WTC11 (cell line): ENCODE measurements around the gene DMP1. TPM values are rescaled to one million over a fixed set of nuclear protein-coding genes. Genes with fewer than 3 reads are reported as not detected.
A peak's percentile ranks its signal among the peaks of the same experiment; 100 is the strongest.

Experiments used
- ATAC-seq: fragments of 200-7000 bp; cut with Tn5 transposase; 2 replicates; pipeline ENCODE4 v1.10.0; 2021; ENCODE audit warnings: mild to moderate bottlenecking, moderate library complexity
- CTCF ChIA-PET: fragments of 300-600 bp; sonication (Branson Sonifier 250); formaldehyde crosslinking; loops from one replicate; lab custom pipeline; 2021; ENCODE audit warnings: antibody characterized with exemption; lab: Charles Lee
- POLR2A ChIA-PET: fragments of 350-600 bp; sonication (Branson Sonifier 250); formaldehyde crosslinking; loops from one replicate; lab custom pipeline; 2021; ENCODE audit warnings: antibody characterized with exemption; lab: Charles Lee
- DNase-seq: peaks from one replicate; pipeline ENCODE4 v3.0.0; 2021; ENCODE audit warnings: low spot score
- H3K27ac Mint-ChIP-seq: 2 replicates; pipeline ENCODE4 v1.8.0; 2021; ENCODE audit warnings: mixed read lengths
- H3K27me3 Mint-ChIP-seq: 2 replicates; pipeline ENCODE4 v1.8.0; 2021; ENCODE audit warnings: low read depth, mild to moderate bottlenecking, moderate library complexity, mixed read lengths
- H3K36me3 Mint-ChIP-seq: 2 replicates; pipeline ENCODE4 v1.8.0; 2021; ENCODE audit warnings: mixed read lengths
- H3K4me1 Mint-ChIP-seq: 2 replicates; pipeline ENCODE4 v1.8.0; 2022; ENCODE audit warnings: mixed read lengths
- H3K4me3 Mint-ChIP-seq: 2 replicates; pipeline ENCODE4 v1.8.0; 2021; ENCODE audit warnings: mild to moderate bottlenecking, moderate library complexity, mixed read lengths
- H3K9me3 Mint-ChIP-seq: 2 replicates; pipeline ENCODE4 v1.8.0; 2021; ENCODE audit warnings: mixed read lengths
- GRHL2 ChIP-seq: fragments of 250-450 bp; sonication (Bioruptor Pico); IDR thresholded peaks from 2 replicates; pipeline ENCODE4 v1.8.0; 2022; ENCODE audit warnings: mild to moderate bottlenecking, moderate library complexity; ENCODE audit not compliant: insufficient replicate concordance, severe bottlenecking
- GTF2I ChIP-seq: fragments of 250-450 bp; sonication (Bioruptor Pico); conservative IDR thresholded peaks from 2 replicates; pipeline ENCODE4 v1.4.0; 2021; ENCODE audit warnings: mild to moderate bottlenecking
- HMGA2 ChIP-seq: fragments of 250-450 bp; sonication (Bioruptor Pico); IDR thresholded peaks from 2 replicates; pipeline ENCODE4 v1.4.0; 2021; ENCODE audit warnings: mild to moderate bottlenecking, moderate library complexity
- NFE2L1 ChIP-seq: sonication (generic); formaldehyde crosslinking; IDR thresholded peaks from 2 replicates; pipeline ENCODE4 v1.8.1; 2023; ENCODE audit warnings: missing genetic modification reagents
- PRRX2 ChIP-seq: fragments of 250-450 bp; sonication (Bioruptor Pico); IDR thresholded peaks from 2 replicates; pipeline ENCODE4 v1.8.0; 2021; ENCODE audit warnings: mild to moderate bottlenecking
- SOX15 ChIP-seq: fragments of 250-450 bp; sonication (Bioruptor Pico); IDR thresholded peaks from 2 replicates; pipeline ENCODE4 v1.9.0; 2021; ENCODE audit warnings: mild to moderate bottlenecking
- USF2 ChIP-seq: sonication (generic); formaldehyde crosslinking; IDR thresholded peaks from 2 replicates; pipeline ENCODE4 v1.8.1; 2023; ENCODE audit warnings: mild to moderate bottlenecking, missing genetic modification reagents, moderate library complexity
- ZMAT4 ChIP-seq: fragments of 250-450 bp; sonication (Bioruptor Pico); IDR thresholded peaks from 2 replicates; pipeline ENCODE4 v1.9.0; 2021; ENCODE audit warnings: mild to moderate bottlenecking
- ZNF263 ChIP-seq: sonication (generic); formaldehyde crosslinking; IDR thresholded peaks from 2 replicates; pipeline ENCODE4 v1.8.1; 2022; ENCODE audit warnings: low read depth, mild to moderate bottlenecking, moderate library complexity, missing genetic modification reagents
- ZNF317 ChIP-seq: sonication (generic); formaldehyde crosslinking; IDR thresholded peaks from 2 replicates; pipeline ENCODE4 v1.8.1; 2023; ENCODE audit warnings: low read depth, mild to moderate bottlenecking, moderate library complexity, missing genetic modification reagents, borderline replicate concordance
- ZNF396 ChIP-seq: fragments of 250-450 bp; sonication (Bioruptor Pico); IDR thresholded peaks from 2 replicates; pipeline ENCODE4 v1.8.0; 2021; ENCODE audit warnings: mild to moderate bottlenecking, moderate library complexity, borderline replicate concordance
- ZNF423 ChIP-seq: fragments of 250-450 bp; sonication (Bioruptor Pico); IDR thresholded peaks from 2 replicates; pipeline ENCODE4 v2.1.2; 2022; ENCODE audit warnings: mild to moderate bottlenecking, moderate library complexity
- total RNA-seq: library from RNA; stranded (reverse); gene quantifications from 3 replicates; pipeline ENCODE4 v1.2.3, GENCODE V29; 2021
- TF ChIP-seq, protein P1 (sequence below): sonication (generic); formaldehyde crosslinking; IDR thresholded peaks from 2 replicates; pipeline ENCODE4 v1.8.1; 2022; ENCODE audit warnings: low read depth, mild to moderate bottlenecking, moderate library complexity, missing genetic modification reagents, borderline replicate concordance
- TF ChIP-seq, protein P2 (sequence below): fragments of 200-600 bp; IDR thresholded peaks from 2 replicates; pipeline ENCODE4 v1.8.0; 2022; ENCODE audit warnings: antibody characterized with exemption
- TF ChIP-seq, protein P3 (sequence below): sonication (generic); formaldehyde crosslinking; IDR thresholded peaks from 2 replicates; pipeline ENCODE4 v1.8.1; 2023; ENCODE audit warnings: mild to moderate bottlenecking, missing genetic modification reagents, moderate library complexity
- TF ChIP-seq, protein P4 (sequence below): sonication (generic); formaldehyde crosslinking; IDR thresholded peaks from 2 replicates; pipeline ENCODE4 v1.8.1; 2022; ENCODE audit warnings: mild to moderate bottlenecking, missing genetic modification reagents, moderate library complexity, borderline replicate concordance
- TF ChIP-seq, protein P5 (sequence below): sonication (generic); formaldehyde crosslinking; IDR thresholded peaks from 2 replicates; pipeline ENCODE4 v1.8.0; 2022; ENCODE audit warnings: mild to moderate bottlenecking, missing genetic modification reagents
- TF ChIP-seq, protein P6 (sequence below): sonication (generic); formaldehyde crosslinking; IDR thresholded peaks from 2 replicates; pipeline ENCODE4 v1.8.0; 2023; ENCODE audit warnings: missing genetic modification reagents, mild to moderate bottlenecking, borderline replicate concordance
- TF ChIP-seq, protein P7 (sequence below): sonication (generic); formaldehyde crosslinking; IDR thresholded peaks from 2 replicates; pipeline ENCODE4 v1.8.0; 2022; ENCODE audit warnings: mild to moderate bottlenecking, missing genetic modification reagents

The DMP1 gene
- total RNA-seq, 1 experiment from 2014 or later: 0.11 TPM

DNA sequence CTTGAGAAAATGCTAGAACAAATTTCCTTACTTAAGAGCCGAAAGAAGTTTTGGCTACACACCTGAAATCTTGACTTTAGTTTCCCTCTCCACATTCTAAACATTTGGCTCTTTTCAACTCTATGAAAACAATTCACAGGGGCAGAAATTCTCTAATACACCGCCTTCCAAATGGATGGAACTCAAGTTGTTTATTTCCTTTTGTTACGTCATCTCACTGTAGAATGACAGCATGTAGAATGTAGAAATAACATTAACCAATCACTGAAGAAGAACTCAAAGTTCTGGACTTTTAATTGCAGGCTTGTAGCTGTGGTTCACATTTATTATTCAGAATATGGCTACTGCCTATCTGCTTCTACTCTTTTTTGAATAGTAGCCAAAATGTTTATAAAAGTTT, 1.9 kb downstream of the DMP1 start:
- ATAC-seq (no peak), DNase-seq (no peak)
- Mint-ChIP-seq H3K27me3 (no peaks in the 10 kb centered on the region), H3K27ac (no peak overlapping the region), H3K4me1 (peaks cover 19% of the 10 kb centered on the region), H3K4me3 (no peak overlapping the region), H3K36me3 (no peaks in the 10 kb centered on the region), H3K9me3 (no peaks in the 10 kb centered on the region)
- POLR2A ChIA-PET: no interaction called here
- TF ChIP-seq NFE2L1 (CRISPR knock-in tag) (no peak), SOX15 (CRISPR knock-in tag) (no peak), ZNF317 (CRISPR knock-in tag) (no peak), GTF2I (CRISPR knock-in tag) (no peak), USF2 (CRISPR knock-in tag) (no peak)
- TF ChIP-seq, protein P1, sequence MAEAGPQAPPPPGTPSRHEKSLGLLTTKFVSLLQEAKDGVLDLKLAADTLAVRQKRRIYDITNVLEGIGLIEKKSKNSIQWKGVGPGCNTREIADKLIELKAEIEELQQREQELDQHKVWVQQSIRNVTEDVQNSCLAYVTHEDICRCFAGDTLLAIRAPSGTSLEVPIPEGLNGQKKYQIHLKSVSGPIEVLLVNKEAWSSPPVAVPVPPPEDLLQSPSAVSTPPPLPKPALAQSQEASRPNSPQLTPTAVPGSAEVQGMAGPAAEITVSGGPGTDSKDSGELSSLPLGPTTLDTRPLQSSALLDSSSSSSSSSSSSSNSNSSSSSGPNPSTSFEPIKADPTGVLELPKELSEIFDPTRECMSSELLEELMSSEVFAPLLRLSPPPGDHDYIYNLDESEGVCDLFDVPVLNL (CRISPR knock-in tag): no peak
- TF ChIP-seq, protein P2, sequence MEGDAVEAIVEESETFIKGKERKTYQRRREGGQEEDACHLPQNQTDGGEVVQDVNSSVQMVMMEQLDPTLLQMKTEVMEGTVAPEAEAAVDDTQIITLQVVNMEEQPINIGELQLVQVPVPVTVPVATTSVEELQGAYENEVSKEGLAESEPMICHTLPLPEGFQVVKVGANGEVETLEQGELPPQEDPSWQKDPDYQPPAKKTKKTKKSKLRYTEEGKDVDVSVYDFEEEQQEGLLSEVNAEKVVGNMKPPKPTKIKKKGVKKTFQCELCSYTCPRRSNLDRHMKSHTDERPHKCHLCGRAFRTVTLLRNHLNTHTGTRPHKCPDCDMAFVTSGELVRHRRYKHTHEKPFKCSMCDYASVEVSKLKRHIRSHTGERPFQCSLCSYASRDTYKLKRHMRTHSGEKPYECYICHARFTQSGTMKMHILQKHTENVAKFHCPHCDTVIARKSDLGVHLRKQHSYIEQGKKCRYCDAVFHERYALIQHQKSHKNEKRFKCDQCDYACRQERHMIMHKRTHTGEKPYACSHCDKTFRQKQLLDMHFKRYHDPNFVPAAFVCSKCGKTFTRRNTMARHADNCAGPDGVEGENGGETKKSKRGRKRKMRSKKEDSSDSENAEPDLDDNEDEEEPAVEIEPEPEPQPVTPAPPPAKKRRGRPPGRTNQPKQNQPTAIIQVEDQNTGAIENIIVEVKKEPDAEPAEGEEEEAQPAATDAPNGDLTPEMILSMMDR: no peak
- TF ChIP-seq, protein P3, sequence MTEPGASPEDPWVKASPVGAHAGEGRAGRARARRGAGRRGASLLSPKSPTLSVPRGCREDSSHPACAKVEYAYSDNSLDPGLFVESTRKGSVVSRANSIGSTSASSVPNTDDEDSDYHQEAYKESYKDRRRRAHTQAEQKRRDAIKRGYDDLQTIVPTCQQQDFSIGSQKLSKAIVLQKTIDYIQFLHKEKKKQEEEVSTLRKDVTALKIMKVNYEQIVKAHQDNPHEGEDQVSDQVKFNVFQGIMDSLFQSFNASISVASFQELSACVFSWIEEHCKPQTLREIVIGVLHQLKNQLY (CRISPR knock-in tag): no peak
- TF ChIP-seq, protein P4, sequence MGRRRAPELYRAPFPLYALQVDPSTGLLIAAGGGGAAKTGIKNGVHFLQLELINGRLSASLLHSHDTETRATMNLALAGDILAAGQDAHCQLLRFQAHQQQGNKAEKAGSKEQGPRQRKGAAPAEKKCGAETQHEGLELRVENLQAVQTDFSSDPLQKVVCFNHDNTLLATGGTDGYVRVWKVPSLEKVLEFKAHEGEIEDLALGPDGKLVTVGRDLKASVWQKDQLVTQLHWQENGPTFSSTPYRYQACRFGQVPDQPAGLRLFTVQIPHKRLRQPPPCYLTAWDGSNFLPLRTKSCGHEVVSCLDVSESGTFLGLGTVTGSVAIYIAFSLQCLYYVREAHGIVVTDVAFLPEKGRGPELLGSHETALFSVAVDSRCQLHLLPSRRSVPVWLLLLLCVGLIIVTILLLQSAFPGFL (CRISPR knock-in tag): no peak
- CTCF ChIA-PET: interaction anchor here (1.0 kb wide), 1 partner anchor 108 kb away, joined by 3 read pairs; no protein-coding TSS in a partner anchor

GRCh38 chr4:87654487-87655044, 4.5 kb downstream of the DMP1 start:
- H3K27ac Mint-ChIP-seq: peak overlapping the region; percentile 48
- ATAC-seq: peak; percentile 75
- no peaks in the 10 kb centered on the region for H3K9me3 Mint-ChIP-seq
- TF ChIP-seq ZNF263 (CRISPR knock-in tag) (no peak), ZNF396 (CRISPR knock-in tag) (no peak), PRRX2 (CRISPR knock-in tag) (no peak), HMGA2 (CRISPR knock-in tag) (no peak), ZNF423 (no peak), GTF2I (CRISPR knock-in tag) (no peak), ZMAT4 (CRISPR knock-in tag) (no peak), GRHL2 (CRISPR knock-in tag) (no peak)
- TF ChIP-seq, protein P5, sequence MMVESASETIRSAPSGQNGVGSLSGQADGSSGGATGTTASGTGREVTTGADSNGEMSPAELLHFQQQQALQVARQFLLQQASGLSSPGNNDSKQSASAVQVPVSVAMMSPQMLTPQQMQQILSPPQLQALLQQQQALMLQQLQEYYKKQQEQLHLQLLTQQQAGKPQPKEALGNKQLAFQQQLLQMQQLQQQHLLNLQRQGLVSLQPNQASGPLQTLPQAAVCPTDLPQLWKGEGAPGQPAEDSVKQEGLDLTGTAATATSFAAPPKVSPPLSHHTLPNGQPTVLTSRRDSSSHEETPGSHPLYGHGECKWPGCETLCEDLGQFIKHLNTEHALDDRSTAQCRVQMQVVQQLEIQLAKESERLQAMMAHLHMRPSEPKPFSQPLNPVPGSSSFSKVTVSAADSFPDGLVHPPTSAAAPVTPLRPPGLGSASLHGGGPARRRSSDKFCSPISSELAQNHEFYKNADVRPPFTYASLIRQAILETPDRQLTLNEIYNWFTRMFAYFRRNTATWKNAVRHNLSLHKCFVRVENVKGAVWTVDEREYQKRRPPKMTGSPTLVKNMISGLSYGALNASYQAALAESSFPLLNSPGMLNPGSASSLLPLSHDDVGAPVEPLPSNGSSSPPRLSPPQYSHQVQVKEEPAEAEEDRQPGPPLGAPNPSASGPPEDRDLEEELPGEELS (CRISPR knock-in tag): no peak
- TF ChIP-seq, protein P1 (CRISPR knock-in tag): no peak
- TF ChIP-seq, protein P6, sequence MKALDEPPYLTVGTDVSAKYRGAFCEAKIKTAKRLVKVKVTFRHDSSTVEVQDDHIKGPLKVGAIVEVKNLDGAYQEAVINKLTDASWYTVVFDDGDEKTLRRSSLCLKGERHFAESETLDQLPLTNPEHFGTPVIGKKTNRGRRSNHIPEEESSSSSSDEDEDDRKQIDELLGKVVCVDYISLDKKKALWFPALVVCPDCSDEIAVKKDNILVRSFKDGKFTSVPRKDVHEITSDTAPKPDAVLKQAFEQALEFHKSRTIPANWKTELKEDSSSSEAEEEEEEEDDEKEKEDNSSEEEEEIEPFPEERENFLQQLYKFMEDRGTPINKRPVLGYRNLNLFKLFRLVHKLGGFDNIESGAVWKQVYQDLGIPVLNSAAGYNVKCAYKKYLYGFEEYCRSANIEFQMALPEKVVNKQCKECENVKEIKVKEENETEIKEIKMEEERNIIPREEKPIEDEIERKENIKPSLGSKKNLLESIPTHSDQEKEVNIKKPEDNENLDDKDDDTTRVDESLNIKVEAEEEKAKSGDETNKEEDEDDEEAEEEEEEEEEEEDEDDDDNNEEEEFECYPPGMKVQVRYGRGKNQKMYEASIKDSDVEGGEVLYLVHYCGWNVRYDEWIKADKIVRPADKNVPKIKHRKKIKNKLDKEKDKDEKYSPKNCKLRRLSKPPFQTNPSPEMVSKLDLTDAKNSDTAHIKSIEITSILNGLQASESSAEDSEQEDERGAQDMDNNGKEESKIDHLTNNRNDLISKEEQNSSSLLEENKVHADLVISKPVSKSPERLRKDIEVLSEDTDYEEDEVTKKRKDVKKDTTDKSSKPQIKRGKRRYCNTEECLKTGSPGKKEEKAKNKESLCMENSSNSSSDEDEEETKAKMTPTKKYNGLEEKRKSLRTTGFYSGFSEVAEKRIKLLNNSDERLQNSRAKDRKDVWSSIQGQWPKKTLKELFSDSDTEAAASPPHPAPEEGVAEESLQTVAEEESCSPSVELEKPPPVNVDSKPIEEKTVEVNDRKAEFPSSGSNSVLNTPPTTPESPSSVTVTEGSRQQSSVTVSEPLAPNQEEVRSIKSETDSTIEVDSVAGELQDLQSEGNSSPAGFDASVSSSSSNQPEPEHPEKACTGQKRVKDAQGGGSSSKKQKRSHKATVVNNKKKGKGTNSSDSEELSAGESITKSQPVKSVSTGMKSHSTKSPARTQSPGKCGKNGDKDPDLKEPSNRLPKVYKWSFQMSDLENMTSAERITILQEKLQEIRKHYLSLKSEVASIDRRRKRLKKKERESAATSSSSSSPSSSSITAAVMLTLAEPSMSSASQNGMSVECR (CRISPR knock-in tag): no peak
- TF ChIP-seq, protein P7, sequence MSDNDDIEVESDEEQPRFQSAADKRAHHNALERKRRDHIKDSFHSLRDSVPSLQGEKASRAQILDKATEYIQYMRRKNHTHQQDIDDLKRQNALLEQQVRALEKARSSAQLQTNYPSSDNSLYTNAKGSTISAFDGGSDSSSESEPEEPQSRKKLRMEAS (CRISPR knock-in tag): no peak

More at GRCh38 chr4:87654487-87655044, 4.5 kb downstream of the DMP1 start:
- no peaks in the 10 kb centered on the region for H3K27me3 Mint-ChIP-seq
- H3K4me1 Mint-ChIP-seq: peaks cover 23% of the 10 kb centered on the region
- no peaks in the 10 kb centered on the region for H3K36me3 Mint-ChIP-seq
- 0 out of 2 replicates have a peak overlapping the region, but pooled peaks have one; percentile 7 for H3K4me3 Mint-ChIP-seq
- no peak for DNase-seq
- POLR2A ChIA-PET: no interaction called here
- CTCF ChIA-PET: interaction anchor here (0.8 to 1.2 kb wide), 2 partner anchors 110 to 194 kb away, joined by 3 read pairs; no protein-coding TSS in a partner anchor
